Pons (tissue), 1 donor: Measurements from ENCODE around the gene ARMC7.

Source experiments
- DNase-seq: peaks from one replicate; pipeline ENCODE4 v3.0.0-alpha.2; 2016; ENCODE audit warnings: low spot score

Gene ARMC7

DNA sequence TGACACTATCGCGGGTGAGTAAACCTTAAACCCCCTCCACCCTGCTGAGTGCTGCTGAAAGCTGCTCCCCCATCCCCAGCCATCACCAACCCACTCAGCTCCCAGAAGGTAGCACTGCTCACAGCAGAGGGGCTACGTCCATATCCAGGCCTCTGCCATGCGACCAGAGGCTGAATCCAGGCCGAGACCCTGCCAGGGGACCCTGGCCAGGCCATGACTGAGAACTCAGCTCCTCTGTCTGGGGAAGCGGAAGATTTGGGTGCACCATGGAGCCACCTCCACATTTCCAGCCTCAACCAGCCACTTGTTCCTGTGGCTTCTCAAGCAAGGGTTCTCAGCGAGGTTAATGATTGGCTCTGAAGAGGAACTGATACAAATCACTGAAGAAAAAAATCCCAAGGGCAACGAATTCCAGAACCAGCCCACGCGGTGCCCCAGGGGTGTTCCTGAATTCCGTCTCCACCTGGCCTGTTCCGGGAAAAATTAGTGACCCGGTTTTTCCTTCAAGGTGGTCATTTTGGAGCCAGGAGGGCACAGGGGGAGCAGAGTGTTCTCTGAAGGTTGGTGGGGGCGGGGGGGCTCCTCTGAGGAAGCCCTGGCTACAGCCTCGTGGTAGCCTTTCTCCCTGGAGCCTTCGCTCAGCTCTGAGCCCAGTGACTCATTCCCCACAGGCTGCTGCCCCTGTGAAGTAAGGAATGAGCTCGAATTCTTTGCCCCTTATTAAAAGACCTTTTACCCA, 31.3 kb upstream of the ARMC7 start:
- DNase-seq: no peak

DNA sequence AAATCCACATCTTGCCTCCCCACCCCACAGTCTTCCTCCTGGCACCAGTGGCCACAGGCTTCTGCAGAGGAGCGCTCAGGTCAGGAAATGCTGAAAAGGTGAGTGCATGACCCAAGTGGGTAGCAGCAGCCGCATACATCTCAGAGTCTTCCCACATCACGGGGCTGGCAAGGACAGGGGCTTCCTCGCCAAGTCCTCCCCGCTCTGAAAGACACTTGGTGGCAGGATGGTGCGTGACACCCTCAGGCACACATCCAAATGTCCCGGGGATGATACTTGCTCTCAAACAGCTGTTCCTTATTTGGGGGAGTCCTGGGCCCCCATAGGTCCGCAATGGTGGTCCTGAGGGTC, 30.8 kb upstream of the ARMC7 start:
- DNase-seq: no peak

DNA sequence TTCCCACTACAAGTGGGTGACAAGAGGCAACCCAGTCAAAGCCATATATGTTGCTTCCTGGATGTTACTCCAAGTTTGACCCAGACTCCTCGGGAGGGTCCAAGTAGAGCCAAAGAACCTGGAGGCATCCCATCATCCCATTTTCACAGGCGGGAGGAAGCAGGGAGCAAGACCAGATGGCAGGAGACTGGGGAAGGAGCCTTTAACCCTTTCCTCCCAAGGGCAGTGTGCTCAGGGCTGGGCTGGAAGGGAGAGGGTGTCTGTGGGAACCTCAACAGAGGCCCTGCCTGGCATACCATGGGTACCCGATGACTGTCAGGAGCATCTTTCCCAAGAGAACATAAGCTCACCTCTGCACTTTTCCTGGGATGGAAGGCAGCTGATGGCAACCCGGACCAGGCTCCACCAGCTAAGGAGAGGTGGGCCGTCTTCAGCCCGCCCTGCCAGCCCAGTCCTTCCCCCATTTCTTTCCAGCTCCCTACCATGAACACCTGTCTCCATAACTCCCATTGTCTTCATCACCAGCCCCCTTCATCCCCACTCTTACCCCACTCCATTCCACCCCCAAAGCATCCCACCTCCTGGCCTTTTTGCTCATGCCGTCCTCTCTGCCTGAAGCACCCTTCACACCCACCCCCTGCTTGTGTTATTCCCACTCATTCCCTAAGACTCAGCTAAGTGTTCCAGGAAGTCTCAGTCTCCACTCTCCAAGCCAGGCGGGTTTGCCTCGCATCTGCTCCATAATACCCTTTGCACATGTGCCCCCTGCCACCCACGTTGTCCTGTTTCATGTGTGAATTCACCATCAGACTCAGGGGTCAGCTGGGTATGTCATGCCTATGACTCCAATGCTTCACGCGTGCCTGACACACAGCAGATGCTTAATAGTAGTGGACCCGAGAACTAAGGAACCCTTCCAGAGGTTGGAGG, 27.9 kb upstream of the ARMC7 start:
- no peak for DNase-seq

GRCh38 chr17:75082683-75083082, 27.1 kb upstream of the ARMC7 start:
- no peak for DNase-seq

- DNase-seq: no peak
These were observed 25.6 kb upstream of the ARMC7 start for GRCh38 chr17:75084039-75084660.

DNA sequence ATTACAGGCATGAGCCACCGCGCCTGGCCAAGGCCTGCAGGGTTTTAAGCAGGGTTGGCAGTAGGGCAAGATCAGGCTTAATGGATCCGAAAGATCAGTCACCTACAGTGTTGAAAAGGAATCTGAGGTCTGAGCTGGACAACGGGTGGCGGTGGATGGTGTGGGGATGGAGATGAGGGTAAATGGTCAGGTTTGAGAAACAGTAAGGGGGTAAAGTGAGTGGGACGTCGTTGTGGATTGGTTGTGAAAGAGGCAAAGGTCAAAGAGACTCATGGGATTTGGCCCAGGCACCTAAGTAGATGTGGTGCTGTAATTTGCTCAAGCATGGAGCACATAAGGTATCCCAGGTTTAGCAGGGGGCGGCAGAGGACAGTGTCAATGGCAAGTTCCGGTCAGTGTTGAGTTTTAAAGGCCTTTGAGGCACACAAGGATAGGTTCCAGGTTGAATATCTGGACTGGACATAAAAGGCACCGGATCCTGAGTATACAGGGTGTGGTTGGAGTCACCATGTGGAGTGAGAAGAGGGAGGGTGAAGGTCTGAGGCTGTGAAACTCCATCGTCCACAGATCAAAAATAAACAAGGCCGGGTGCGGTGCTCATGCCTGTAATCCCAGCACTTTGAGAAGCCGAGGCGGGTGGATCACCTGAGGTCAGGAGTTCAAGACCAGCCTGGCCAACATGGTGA, 23.1 kb upstream of the ARMC7 start:
- no peak for DNase-seq

DNA sequence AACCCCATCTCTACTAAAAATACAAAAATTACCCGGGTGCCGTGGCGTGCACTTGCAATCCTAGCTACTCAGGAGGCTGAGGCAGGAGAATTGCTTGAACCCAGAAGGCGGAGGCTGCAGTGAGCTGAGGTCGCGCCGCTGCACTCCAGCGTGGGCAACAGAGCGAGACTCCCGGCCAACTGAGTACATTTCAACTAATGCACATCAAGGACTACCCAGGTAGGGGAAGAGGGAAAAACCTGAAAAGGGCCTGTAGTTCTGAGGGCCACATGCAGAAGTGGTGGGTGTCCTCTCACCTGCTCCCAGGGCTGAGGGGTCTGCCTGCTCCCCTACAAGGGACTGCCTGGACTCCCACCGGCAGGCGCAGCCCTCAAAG, 22.6 kb upstream of the ARMC7 start:
- DNase-seq: no peak

DNA sequence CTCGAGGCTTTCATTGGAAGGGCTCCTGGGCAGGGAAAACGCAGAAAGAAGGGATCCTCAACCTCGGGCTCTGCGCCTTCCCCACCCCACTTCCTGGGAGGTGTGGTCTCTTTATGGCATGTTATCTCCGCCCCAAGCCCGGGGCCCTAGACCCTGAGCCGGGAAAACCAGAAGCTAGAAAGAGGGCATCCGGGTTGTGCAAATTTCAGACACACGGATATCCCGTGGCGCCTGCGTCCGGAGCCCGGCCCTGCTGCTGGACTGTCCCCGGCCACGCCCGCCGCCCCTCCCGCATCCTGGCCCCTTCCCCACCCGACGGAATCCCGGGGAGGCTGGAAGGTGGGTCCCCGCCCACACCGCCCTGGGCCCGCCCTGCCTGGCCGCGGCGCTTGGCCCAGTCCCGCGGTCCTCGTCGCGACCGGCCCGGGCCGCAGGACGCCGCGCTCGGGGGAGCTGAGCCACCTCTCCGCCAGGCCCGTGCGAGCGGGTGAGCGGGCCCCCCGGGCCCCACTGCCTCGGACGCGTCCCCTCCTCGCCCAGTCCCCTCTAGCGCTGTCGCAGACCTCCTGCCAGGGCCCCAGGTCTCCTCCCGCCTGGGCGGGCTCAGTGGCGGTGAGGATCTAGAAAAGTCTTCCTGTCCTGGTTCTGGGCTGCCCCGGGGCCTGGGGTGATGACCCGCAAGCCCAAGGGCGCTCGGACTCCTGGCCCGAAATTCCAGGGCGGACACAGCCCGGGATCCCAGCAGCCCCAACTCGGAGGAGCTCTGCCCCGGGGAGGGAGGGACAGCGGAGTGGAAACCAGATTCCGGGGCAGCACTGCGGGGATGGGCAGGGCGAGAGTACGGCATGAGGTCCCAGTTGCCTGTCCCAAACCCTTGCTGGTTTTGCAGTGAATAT, 22.0 kb upstream of the ARMC7 start, which contains the start of gene SLC16A5:
TSS of gene SLC16A5 (plus strand) at position 397 of the 896 bp plus-strand sequence. CDS start 5,683 bp downstream, outside the sequence.
- no peak for DNase-seq

DNA sequence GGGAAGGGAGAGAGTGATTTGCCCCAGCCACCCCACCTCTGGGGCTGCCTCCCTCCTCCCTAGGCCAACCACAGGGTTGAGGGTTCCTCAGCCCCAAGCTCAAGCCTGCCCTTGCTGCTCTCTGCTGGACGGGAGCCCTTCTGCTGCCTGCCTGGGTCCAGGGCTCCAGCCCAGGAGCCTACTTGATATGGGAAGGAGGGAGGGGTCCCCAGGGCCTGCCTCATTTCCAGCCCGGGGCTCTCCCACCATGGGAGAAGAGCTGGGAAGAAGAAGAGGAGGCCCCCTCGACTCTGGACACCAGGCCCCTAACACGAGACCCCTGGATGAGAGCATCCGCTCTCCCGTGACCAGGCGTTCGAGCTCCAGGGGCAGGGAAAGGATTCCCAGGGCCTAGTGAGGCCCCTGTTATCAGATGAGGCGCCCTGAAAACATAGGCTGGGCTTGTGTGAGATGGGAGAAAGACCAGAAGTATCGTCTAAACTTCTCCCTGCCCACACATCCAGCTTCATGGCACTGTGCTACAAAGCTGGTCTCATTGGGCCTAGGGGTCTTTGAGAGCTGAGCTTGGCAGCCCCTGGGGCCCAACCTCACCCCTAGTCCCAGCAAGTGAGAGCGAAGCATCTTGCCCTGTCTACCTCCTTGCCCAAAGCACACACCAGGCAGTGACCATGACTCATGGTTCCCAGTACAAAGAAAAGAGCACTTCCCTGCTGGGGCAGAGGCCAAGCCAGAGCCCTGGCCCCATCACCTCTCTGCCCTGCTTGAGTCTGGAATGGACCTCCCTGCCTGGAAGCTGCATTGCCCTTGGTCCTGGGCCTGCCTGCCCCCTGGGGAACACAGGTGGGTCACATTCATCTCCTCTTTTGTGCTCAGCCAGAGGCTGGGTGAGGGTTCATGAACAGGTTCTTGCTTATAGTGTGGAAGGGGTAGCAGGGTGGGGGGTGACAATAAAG, 21.0 kb upstream of the ARMC7 start:
- DNase-seq: no peak

DNA sequence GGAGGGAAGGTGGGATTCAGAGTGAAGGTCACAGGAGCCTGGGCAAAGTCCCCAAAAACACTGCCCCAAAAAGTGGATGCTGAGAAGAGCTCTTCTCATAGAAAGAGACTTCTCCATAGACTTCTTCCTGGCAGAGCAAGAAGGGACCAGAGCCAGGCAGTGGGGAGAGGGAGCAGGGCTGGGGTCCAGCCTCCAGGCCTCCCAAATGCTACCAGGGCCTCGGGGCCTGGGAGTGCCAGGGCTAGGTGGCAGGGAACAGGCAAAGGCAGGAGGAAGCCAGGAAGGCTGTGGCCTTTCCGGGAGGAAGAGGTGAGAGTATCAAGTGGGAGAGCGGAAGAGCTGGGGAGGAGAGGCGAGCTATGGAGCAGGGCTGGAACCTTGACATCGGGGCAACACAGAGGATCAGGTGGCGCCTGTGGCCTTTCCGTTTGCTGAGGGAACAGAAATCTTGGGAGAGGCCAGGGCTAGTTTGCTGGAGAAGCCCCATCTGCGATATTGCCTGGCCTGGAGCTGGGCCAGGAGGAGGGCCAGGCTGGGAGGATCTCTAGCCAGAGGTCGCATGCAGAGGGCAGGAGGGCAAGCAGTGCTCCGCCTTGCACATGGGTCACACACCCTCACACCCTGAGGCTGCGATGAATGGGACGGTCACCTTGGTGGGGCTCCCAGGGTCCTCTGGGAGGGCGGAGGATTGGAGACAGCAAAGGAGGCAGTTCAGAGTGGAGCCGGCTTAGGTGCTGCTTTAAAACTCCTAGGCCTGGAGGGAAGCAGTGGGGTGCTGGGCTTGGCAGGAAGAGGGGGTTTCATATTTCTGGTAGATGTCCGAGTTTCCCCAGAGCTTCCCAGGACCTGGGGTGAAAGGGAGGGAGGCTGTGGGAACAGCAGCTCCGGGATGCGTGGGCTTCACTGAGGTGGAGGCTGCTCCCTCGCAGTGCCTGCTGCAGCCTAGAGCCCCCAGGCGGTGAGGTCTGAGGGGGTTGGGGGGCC, 18.6 kb upstream of the ARMC7 start:
- DNase-seq: no peak

- no peak for DNase-seq
These were observed 17.9 kb upstream of the ARMC7 start for GRCh38 chr17:75091855-75092327.

GRCh38 chr17:75093548-75094158, 16.1 kb upstream of the ARMC7 start:
- DNase-seq: no peak

DNA sequence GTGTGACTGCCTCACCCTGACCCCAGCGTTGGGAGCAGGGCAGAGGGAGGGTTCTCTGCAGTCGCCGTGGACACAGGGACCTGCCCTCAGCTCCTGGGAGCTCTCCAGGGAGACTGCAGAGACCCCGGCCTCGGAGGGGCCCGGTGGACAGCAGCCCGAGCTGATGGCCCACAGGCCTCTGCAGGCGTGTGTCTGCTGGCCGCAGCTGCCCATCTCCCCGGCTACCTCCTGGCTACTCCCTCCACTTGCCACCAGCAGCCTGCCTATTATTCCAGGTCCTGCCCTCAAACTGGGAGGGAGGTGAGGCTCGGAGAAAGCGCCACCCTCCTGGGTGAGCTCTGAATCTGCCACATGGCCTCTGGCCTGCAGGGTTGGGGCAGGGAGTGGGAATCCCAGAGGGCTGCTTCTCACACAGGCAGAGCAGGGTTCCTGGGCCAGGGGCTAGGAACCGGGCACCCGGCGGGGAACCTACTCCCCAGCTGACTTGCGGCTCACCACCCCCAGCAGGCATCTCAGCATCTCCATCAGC, 14.8 kb upstream of the ARMC7 start:
- DNase-seq: no peak

GRCh38 chr17:75096082-75096625, 13.6 kb upstream of the ARMC7 start:
- DNase-seq: peak; percentile 45

GRCh38 chr17:75097865-75098264, 11.9 kb upstream of the ARMC7 start:
- no peak for DNase-seq

GRCh38 chr17:75098861-75099260, 10.9 kb upstream of the ARMC7 start:
- DNase-seq: no peak

DNA sequence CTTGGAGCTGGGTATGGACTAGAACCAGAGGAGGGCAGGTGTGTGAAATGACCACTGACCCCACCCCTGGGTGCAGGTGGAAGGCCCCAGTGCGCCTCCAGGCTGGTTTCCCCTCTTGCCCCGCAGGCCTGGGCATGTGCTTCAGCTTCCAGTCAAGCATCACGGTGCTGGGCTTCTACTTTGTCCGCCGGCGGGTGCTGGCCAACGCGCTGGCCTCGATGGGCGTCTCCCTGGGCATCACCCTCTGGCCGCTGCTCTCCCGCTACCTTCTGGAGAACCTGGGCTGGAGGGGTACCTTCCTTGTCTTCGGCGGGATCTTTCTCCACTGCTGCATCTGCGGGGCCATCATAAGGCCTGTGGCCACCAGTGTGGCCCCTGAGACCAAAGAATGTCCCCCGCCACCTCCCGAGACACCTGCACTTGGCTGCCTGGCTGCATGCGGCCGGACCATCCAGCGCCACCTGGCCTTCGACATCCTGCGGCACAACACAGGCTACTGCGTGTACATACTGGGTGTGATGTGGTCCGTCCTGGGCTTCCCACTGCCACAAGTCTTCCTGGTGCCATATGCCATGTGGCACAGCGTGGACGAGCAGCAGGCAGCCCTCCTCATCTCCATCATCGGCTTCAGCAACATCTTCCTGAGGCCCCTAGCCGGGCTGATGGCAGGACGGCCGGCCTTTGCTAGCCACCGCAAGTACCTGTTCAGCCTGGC, 9.7 kb upstream of the ARMC7 start:
- DNase-seq: no peak
